Natural killer cell (primary cell): ENCODE data around the gene RAD51AP2. TPM values are rescaled to one million over a fixed set of nuclear protein-coding genes. Genes with fewer than 3 reads are reported as not detected.

ENCODE experiments used
- ATAC-seq, 3 donors: fragments of 150-1000 bp in 2 of 3; fragments of 200-7000 bp in 1 of 3; cut with Tn5 transposase; 1 replicate in 1 of 3; 2 replicates in 2 of 3; pipeline ENCODE4 v1.10.0; 2021; ENCODE audit warnings: mild to moderate bottlenecking in 2 of 3, moderate library complexity in 2 of 3
- DNase-seq, 2 donors: peaks; one replicate each; pipeline versions ENCODE4 v3.0.0 to v3.0.0-alpha.2; 2013 to 2021; ENCODE audit warnings: mixed read lengths in 1 of 2
- H3K27ac ChIP-seq: one replicate; pipeline ENCODE4 v1.5.1; 2013; ENCODE audit warnings: mild to moderate bottlenecking, low read length
- H3K27me3 ChIP-seq: one replicate; pipeline ENCODE4 v1.6.1; 2013; ENCODE audit warnings: low read length; ENCODE audit not compliant: control insufficient read depth, insufficient read depth
- H3K36me3 ChIP-seq: one replicate; pipeline ENCODE4 v1.6.1; 2013; ENCODE audit warnings: low read length; ENCODE audit not compliant: control insufficient read depth, insufficient read depth
- H3K4me1 ChIP-seq: one replicate; pipeline ENCODE4 v1.6.1; 2013; ENCODE audit warnings: low read length; ENCODE audit not compliant: control insufficient read depth, insufficient read depth
- H3K4me3 ChIP-seq: one replicate; pipeline ENCODE4 v1.5.1; 2013; ENCODE audit warnings: low read length
- H3K9me3 ChIP-seq: one replicate; pipeline ENCODE4 v1.6.1; 2013; ENCODE audit warnings: low read length; ENCODE audit not compliant: control insufficient read depth, insufficient read depth
- H3K27ac Mint-ChIP-seq, 2 donors: one replicate each; pipeline ENCODE4 v1.8.0; 2022; ENCODE audit warnings: mild to moderate bottlenecking in 2 of 2, mixed read lengths in 2 of 2, moderate library complexity in 1 of 2
- H3K27me3 Mint-ChIP-seq, 2 donors: one replicate each; pipeline ENCODE4 v1.8.0; 2022; ENCODE audit warnings: low read depth in 2 of 2, mixed read lengths in 2 of 2
- H3K36me3 Mint-ChIP-seq: one replicate; pipeline ENCODE4 v1.8.0; 2022; ENCODE audit warnings: mixed read lengths
- H3K4me1 Mint-ChIP-seq, 2 donors: one replicate each; pipeline ENCODE4 v1.8.0; 2022; ENCODE audit warnings: mixed read lengths in 2 of 2
- H3K4me3 Mint-ChIP-seq: one replicate; pipeline ENCODE4 v1.8.0; 2022; ENCODE audit warnings: mild to moderate bottlenecking, moderate library complexity, mixed read lengths
- H3K9me3 Mint-ChIP-seq, 2 donors: one replicate each; pipeline ENCODE4 v1.8.0; 2022; ENCODE audit warnings: mixed read lengths in 2 of 2
- CTCF ChIP-seq: fragments of 200-600 bp; IDR thresholded peaks from one replicate; pipeline ENCODE4 v1.8.0; 2022; ENCODE audit warnings: antibody characterized with exemption
- WGBS: methylation state at CpG from one replicate; pipeline ENCODE4 v1.1.7; 2013; ENCODE audit warnings: missing lambda C conversion rate; ENCODE audit not compliant: insufficient coverage; 5-methylcytosine and 5-hydroxymethylcytosine counted together
- intact Hi-C: fragments of 100-400 bp; cut with micrococcal nuclease; formaldehyde crosslinking; loops from one replicate; pipeline ENCODE4 v1.14.2; 2022
- total RNA-seq, 4 donors: library from RNA; stranded (reverse); fragments of 120-200 nt in 1 of 4; gene quantifications; one replicate each; pipeline versions ENCODE4 v1.2.3 to v1.2.4, GENCODE V29; 2013 to 2022

Gene RAD51AP2
- total RNA-seq, 3 donors from 2014 or later (not counting 1 experiment from before 2014, with no cell fraction given): not detected

GRCh38 chr2:17476830-17477229, 41.4 kb downstream of the RAD51AP2 start:
- H3K27me3 ChIP-seq: no peaks in the 10 kb centered on the region
- no peaks in the 10 kb centered on the region for H3K9me3 ChIP-seq
- ATAC-seq: no peak
- Mint-ChIP-seq H3K4me1 (no peaks in the 10 kb centered on the region), H3K36me3 (no peaks in the 10 kb centered on the region), H3K27me3 (no peaks in the 10 kb centered on the region), H3K27ac (no peak overlapping the region), H3K9me3 (peaks cover 9 to 11% of the 10 kb centered on the region in 2 donors), H3K4me3 (no peak overlapping the region)
- intact Hi-C loops: no loop called here
- DNase-seq: no peak
- no peaks in the 10 kb centered on the region for H3K4me1 ChIP-seq
- no peak overlapping the region for H3K4me3 ChIP-seq
- no peak overlapping the region for H3K27ac ChIP-seq
- no peaks in the 10 kb centered on the region for H3K36me3 ChIP-seq
- no peak for TF ChIP-seq CTCF
- WGBS: 91% methylated on average over 2 of the region's 2 CpGs

GRCh38 chr2:17476064-17476463, 42.2 kb downstream of the RAD51AP2 start:
- Histone ChIP-seq H3K4me1 (no peaks in the 10 kb centered on the region), H3K9me3 (no peaks in the 10 kb centered on the region), H3K27me3 (no peaks in the 10 kb centered on the region), H3K36me3 (no peaks in the 10 kb centered on the region), H3K4me3 (no peak overlapping the region), H3K27ac (no peak overlapping the region)
- Mint-ChIP-seq H3K27me3 (no peaks in the 10 kb centered on the region), H3K4me1 (no peaks in the 10 kb centered on the region), H3K27ac (no peak overlapping the region), H3K9me3 (peaks cover 9 to 11% of the 10 kb centered on the region in 2 donors), H3K4me3 (no peak overlapping the region), H3K36me3 (no peaks in the 10 kb centered on the region)
- 48% methylated on average over 2 of the region's 2 CpGs for WGBS
- TF ChIP-seq CTCF: no peak
- intact Hi-C loops: no loop called here
- ATAC-seq (no peak), DNase-seq (no peak)

GRCh38 chr2:17475286-17475685, 43.0 kb downstream of the RAD51AP2 start:
- Mint-ChIP-seq H3K36me3 (peaks cover 7% of the 10 kb centered on the region), H3K27ac (no peak overlapping the region), H3K4me3 (no peak overlapping the region), H3K4me1 (no peaks in the 10 kb centered on the region), H3K9me3 (peaks cover 15% of the 10 kb centered on the region in 2 donors), H3K27me3 (no peaks in the 10 kb centered on the region)
- H3K4me1 ChIP-seq: no peaks in the 10 kb centered on the region
- DNase-seq (no peak), ATAC-seq (no peak)
- H3K4me3 ChIP-seq: no peak overlapping the region
- H3K9me3 ChIP-seq: peaks cover 2% of the 10 kb centered on the region
- no peak for TF ChIP-seq CTCF
- intact Hi-C loops: no loop called here
- no peaks in the 10 kb centered on the region for H3K36me3 ChIP-seq
- no peaks in the 10 kb centered on the region for H3K27me3 ChIP-seq
- no peak overlapping the region for H3K27ac ChIP-seq
- WGBS: 79% methylated on average over 1 of the region's 1 CpG

- Histone ChIP-seq H3K27ac (no peak overlapping the region), H3K36me3 (no peaks in the 10 kb centered on the region), H3K27me3 (no peaks in the 10 kb centered on the region), H3K9me3 (peaks cover 2% of the 10 kb centered on the region), H3K4me3 (no peak overlapping the region), H3K4me1 (no peaks in the 10 kb centered on the region)
- intact Hi-C loops: no loop called here
- Mint-ChIP-seq H3K9me3 (peaks cover 16 to 22% of the 10 kb centered on the region in 2 donors), H3K36me3 (peaks cover 21% of the 10 kb centered on the region), H3K27me3 (no peaks in the 10 kb centered on the region), H3K4me1 (no peaks in the 10 kb centered on the region), H3K27ac (no peak overlapping the region), H3K4me3 (no peak overlapping the region)
- TF ChIP-seq CTCF: no peak
- no peak for DNase-seq
- ATAC-seq: no peak
Measured at GRCh38 chr2:17471979-17472378, 46.3 kb downstream of the RAD51AP2 start.
